Measurements from ENCODE around the gene PRPS1. TPM values are rescaled to one million over a fixed set of nuclear protein-coding genes. Genes with fewer than 3 reads are reported as not detected.

The PRPS1 gene
- total RNA-seq, 6 experiments from 2014 or later, result 67.8 to 78.6 (median 73.7) TPM

GRCh38 chrX:107597264-107597663 is 31.0 kb upstream of the PRPS1 start:
- TF ChIP-seq CTCF (IDR thresholded peaks at IDR 0.05), result no peak
- Mint-ChIP-seq H3K27ac (no peak overlapping the region), H3K4me3 (no peak overlapping the region), H3K4me1 (ENCODE audit: low read depth) (peaks cover 5% of the 10 kb centered on the region; the same call in 1 of the 2 replicates), H3K9me3 (no peaks in the 10 kb centered on the region), H3K36me3 (ENCODE audit: low read depth) (no peaks in the 10 kb centered on the region), H3K27me3 (ENCODE audit: insufficient read depth) (no peaks in the 10 kb centered on the region; the same call in 1 of the 2 replicates)
- DNase-seq, result no peak

- Mint-ChIP-seq H3K4me1 (ENCODE audit: low read depth) (peaks cover 5% of the 10 kb centered on the region; the same call in 1 of the 2 replicates), H3K36me3 (ENCODE audit: low read depth) (no peaks in the 10 kb centered on the region), H3K27ac (no peak overlapping the region), H3K4me3 (no peak overlapping the region), H3K27me3 (ENCODE audit: insufficient read depth) (no peaks in the 10 kb centered on the region; the same call in 1 of the 2 replicates), H3K9me3 (no peaks in the 10 kb centered on the region)
- no peak for TF ChIP-seq CTCF (IDR thresholded peaks at IDR 0.05)
- DNase-seq, result no peak
Measured at GRCh38 chrX:107597791-107598190, 30.5 kb upstream of the PRPS1 start.

GRCh38 chrX:107599450-107599861 is 28.9 kb upstream of the PRPS1 start:
- Mint-ChIP-seq H3K36me3 (ENCODE audit: low read depth) (no peaks in the 10 kb centered on the region), H3K4me1 (ENCODE audit: low read depth) (peaks cover 5% of the 10 kb centered on the region; the same call in 1 of the 2 replicates), H3K4me3 (no peak overlapping the region), H3K27ac (no peak overlapping the region), H3K27me3 (ENCODE audit: insufficient read depth) (no peaks in the 10 kb centered on the region; the same call in 1 of the 2 replicates), H3K9me3 (no peaks in the 10 kb centered on the region)
- TF ChIP-seq CTCF (IDR thresholded peaks at IDR 0.05), result no peak
- no peak for DNase-seq

- TF ChIP-seq CTCF (IDR thresholded peaks at IDR 0.05), result no peak
- H3K27me3 Mint-ChIP-seq (ENCODE audit: insufficient read depth), result no peaks in the 10 kb centered on the region; the same call in 1 of the 2 replicates
- peaks cover 5% of the 10 kb centered on the region; the same call in 1 of the 2 replicates for H3K4me1 Mint-ChIP-seq (ENCODE audit: low read depth)
- H3K4me3 Mint-ChIP-seq, result no peak overlapping the region
- H3K9me3 Mint-ChIP-seq, result no peaks in the 10 kb centered on the region
- no peak for DNase-seq
- H3K27ac Mint-ChIP-seq, result no peak overlapping the region
- H3K36me3 Mint-ChIP-seq (ENCODE audit: low read depth), result no peaks in the 10 kb centered on the region
Measured at GRCh38 chrX:107600366-107600765, 27.9 kb upstream of the PRPS1 start.

GRCh38 chrX:107601326-107601725 is 27.0 kb upstream of the PRPS1 start:
- Mint-ChIP-seq H3K27me3 (ENCODE audit: insufficient read depth) (no peaks in the 10 kb centered on the region; the same call in 1 of the 2 replicates), H3K36me3 (ENCODE audit: low read depth) (no peaks in the 10 kb centered on the region), H3K27ac (no peak overlapping the region), H3K4me3 (no peak overlapping the region), H3K9me3 (no peaks in the 10 kb centered on the region), H3K4me1 (ENCODE audit: low read depth) (peaks cover 5% of the 10 kb centered on the region; the same call in 1 of the 2 replicates)
- TF ChIP-seq CTCF (IDR thresholded peaks at IDR 0.05), result no peak
- no peak for DNase-seq

Measured in HFFc6 (cell line).